K562 (cell line): ENCODE measurements around the gene ANKRD12. TPM values are rescaled to one million over a fixed set of nuclear protein-coding genes. Genes with fewer than 3 reads are reported as not detected.

ENCODE experiments used
- ARID1B ChIP-seq: fragments of 450-650 bp; IDR thresholded peaks from 2 replicates; pipeline ENCODE4 v1.6.1; 2016; ENCODE audit warnings: antibody characterized with exemption, mild to moderate bottlenecking, inconsistent platforms
- ATF4 ChIP-seq: fragments of 450-650 bp; formaldehyde crosslinking; IDR thresholded peaks from 2 replicates; pipeline ENCODE4 v1.4.0; 2022; ENCODE audit warnings: mild to moderate bottlenecking, moderate library complexity
- CEBPZ ChIP-seq: fragments of 150-350 bp; IDR thresholded peaks from 2 replicates; pipeline ENCODE4 v1.6.1; 2014; ENCODE audit warnings: low read depth, mild to moderate bottlenecking, low read length, borderline replicate concordance
- EP300 ChIP-seq: IDR thresholded peaks from 2 replicates; pipeline ENCODE4 v1.6.1; 2012; ENCODE audit warnings: low read length, improper control_type of control experiment
- GABPA ChIP-seq: fragments of 200-800 bp; sonication (Bioruptor generic); conservative IDR thresholded peaks from 2 replicates; pipeline ENCODE4 v1.6.1; 2016; ENCODE audit warnings: low read depth, missing genetic modification characterization, missing compliant biosample characterization
- JUND ChIP-seq, 2 experiments: IDR thresholded peaks; 2 replicates in 1 of 2; 3 replicates in 1 of 2; pipeline ENCODE4 v1.6.1; 2011; ENCODE audit warnings: borderline replicate concordance in 2 of 2, low read depth in 2 of 2, low read length in 2 of 2, improper control_type of control experiment in 1 of 2, missing biosample characterization in 1 of 2, missing genetic modification characterization in 1 of 2, missing genetic modification reagents in 1 of 2
- LEF1 ChIP-seq: fragments of 450-650 bp; IDR thresholded peaks from 2 replicates; pipeline ENCODE4 v1.6.1; 2016; ENCODE audit warnings: mild to moderate bottlenecking
- NCOR1 ChIP-seq: fragments of 450-650 bp; IDR thresholded peaks from 2 replicates; pipeline ENCODE4 v1.6.1; 2016; ENCODE audit warnings: mild to moderate bottlenecking, moderate library complexity
- POLR2AphosphoS5 ChIP-seq: IDR thresholded peaks from 2 replicates; pipeline ENCODE4 v1.6.1; 2011; ENCODE audit warnings: mild to moderate bottlenecking, low read depth, low read length, moderate library complexity; ENCODE audit not compliant: control insufficient read depth, insufficient read depth
- POLR2H ChIP-seq: IDR thresholded peaks from 2 replicates; pipeline ENCODE4 v1.6.1; 2016; ENCODE audit warnings: missing genetic modification characterization, low read depth, mild to moderate bottlenecking, control low read depth, missing compliant biosample characterization, moderate library complexity
- RBM15 ChIP-seq: fragments of 200-400 bp; formaldehyde crosslinking; IDR thresholded peaks from 2 replicates; pipeline ENCODE4 v1.6.1; 2018; ENCODE audit warnings: mild to moderate bottlenecking, low read length, moderate library complexity; ENCODE audit not compliant: insufficient read depth
- SIN3B ChIP-seq: fragments of 450-650 bp; IDR thresholded peaks from 2 replicates; pipeline ENCODE4 v1.6.1; 2017; ENCODE audit warnings: low read depth, mild to moderate bottlenecking, moderate library complexity
- SMAD2 ChIP-seq: fragments of 150-350 bp; IDR thresholded peaks from 2 replicates; pipeline ENCODE4 v1.6.1; 2014; ENCODE audit warnings: low read depth, mild to moderate bottlenecking, low read length
- SMARCC2 ChIP-seq: fragments of 450-650 bp; IDR thresholded peaks from 2 replicates; pipeline ENCODE4 v1.6.1; 2017; ENCODE audit warnings: antibody characterized with exemption, moderate library complexity, mild to moderate bottlenecking, low read depth
- STAT5A ChIP-seq: IDR thresholded peaks from 2 replicates; pipeline ENCODE4 v1.6.1; 2012; ENCODE audit warnings: low read length, inconsistent platforms, borderline replicate concordance
- TBP ChIP-seq: optimal IDR thresholded peaks from 2 replicates; pipeline ENCODE3; 2011; ENCODE audit warnings: low read depth, low read length, improper control_type of control experiment
- THRB ChIP-seq: fragments of 450-650 bp; formaldehyde crosslinking; conservative IDR thresholded peaks from 2 replicates; pipeline ENCODE4 v1.4.0; 2022; ENCODE audit warnings: mild to moderate bottlenecking, missing genetic modification characterization
- TRIM28 ChIP-seq: fragments of 450-650 bp; IDR thresholded peaks from 2 replicates; pipeline ENCODE4 v1.6.1; 2017
- ZBTB17 ChIP-seq: fragments of 450-650 bp; formaldehyde crosslinking; IDR thresholded peaks from 2 replicates; pipeline ENCODE4 v1.4.0; 2020; ENCODE audit warnings: mild to moderate bottlenecking
- ZNF133 ChIP-seq: fragments of 250-450 bp; sonication (Bioruptor Pico); IDR thresholded peaks from 2 replicates; pipeline ENCODE4 v1.4.0; 2020; ENCODE audit warnings: mild to moderate bottlenecking
- ZNF232 ChIP-seq: sonication (generic); formaldehyde crosslinking; IDR thresholded peaks from 2 replicates; pipeline ENCODE4 v1.8.0; 2022; ENCODE audit warnings: mild to moderate bottlenecking, missing genetic modification reagents
- ZNF277 ChIP-seq: fragments of 250-450 bp; sonication (Bioruptor Pico); IDR thresholded peaks from 2 replicates; pipeline ENCODE4 v1.8.0; 2022; ENCODE audit warnings: inconsistent platforms, mild to moderate bottlenecking, moderate library complexity, borderline replicate concordance
- ZNF324 ChIP-seq: fragments of 250-450 bp; sonication (Bioruptor Pico); IDR thresholded peaks from 2 replicates; pipeline ENCODE4 v1.4.0; 2020; ENCODE audit warnings: mild to moderate bottlenecking
- ZNF778 ChIP-seq: fragments of 450-650 bp; formaldehyde crosslinking; IDR thresholded peaks from 2 replicates; pipeline ENCODE4 v1.4.0; 2020; ENCODE audit warnings: mild to moderate bottlenecking, moderate library complexity
- polyA plus RNA-seq, 8 experiments: library from polyadenylated mRNA; depleted of rRNA in 4 of 8; stranded (reverse) in 5 of 8; unstranded in 3 of 8; fragments of >200 nt; fragmentation: Nextera tagmentation in 2 of 8; fragmentation: Illumina TruSeq in 1 of 8; extraction: Ambion mirVana in 2 of 8; extraction: Trizol in 1 of 8; gene quantifications; 2 replicates each; pipeline versions ENCODE4 v1.2.1 to v1.2.3, GENCODE V29; 2011 to 2014; ENCODE audit warnings: inconsistent platforms in 1 of 8, missing spikeins in 1 of 8
- total RNA-seq, 7 experiments: library from RNA; depleted of rRNA in 6 of 7; stranded (reverse); fragments of >200 nt in 6 of 7; fragmentation: Illumina TruSeq in 2 of 7; extraction: Trizol in 2 of 7; gene quantifications; 2 replicates each; pipeline versions ENCODE4 v1.2.1 to v1.2.3, GENCODE V29; 2011 to 2021; ENCODE audit warnings: low replicate concordance in 1 of 7

The ANKRD12 gene
- total and polyA plus RNA-seq, 9 of the 15 experiments (the other 6 are each of a cell fraction or from before 2014, with no cell fraction given) = 6.6 to 28.2 (median 16.0) TPM

- TF ChIP-seq EP300 (peak; percentile 26; the same call in 1 of the 2 replicates), ZNF324 (CRISPR knock-in tag) (no peak), GABPA (tag) (no peak), POLR2H (tag) (0 out of 2 replicates have a peak, but pooled peaks have one; percentile 19), JUND (IDR thresholded peaks at IDR 0.05; ENCODE audit: borderline replicate concordance, low read depth, low read length) (no peak), JUND (tag; IDR thresholded peaks at IDR 0.05; ENCODE audit: borderline replicate concordance, low read depth, low read length) (no peak), RBM15 (no peak), CEBPZ (no peak), ZNF133 (CRISPR knock-in tag) (no peak), POLR2AphosphoS5 (0 out of 2 replicates have a peak, but pooled peaks have one; percentile 54), STAT5A (peak; percentile 45; the same call in 1 of the 2 replicates), SIN3B (no peak), SMARCC2 (no peak), SMAD2 (no peak), ZNF232 (CRISPR knock-in tag) (no peak), ZNF778 (CRISPR knock-in tag) (no peak), LEF1 (peak; percentile 55; the same call in 1 of the 2 replicates), ATF4 (CRISPR knock-in tag) (no peak), ARID1B (peak; percentile 74), TBP (no peak), NCOR1 (peak; percentile 34; the same call in 1 of the 2 replicates), THRB (no peak), ZBTB17 (CRISPR knock-in tag) (no peak), TRIM28 (no peak), ZNF277 (CRISPR knock-in tag) (no peak)
Measured at GRCh38 chr18:9115984-9116383, 20.6 kb upstream of the ANKRD12 start (continued).
